Coronary artery (tissue), 2 donors: ENCODE data around the gene MSI2.

Source experiments
- DNase-seq: peaks from one replicate; pipeline ENCODE4 v3.0.0-alpha.2; 2017; ENCODE audit warnings: low spot score
- H3K27ac ChIP-seq, 2 donors: fragments of 200-600 bp; sonication (generic); one replicate each; pipeline ENCODE4 v1.5.1; 2016 to 2019
- H3K4me3 ChIP-seq: fragments of 200-600 bp; sonication (generic); 2 replicates; pipeline ENCODE4 v1.5.1; 2016; ENCODE audit warnings: mild to moderate bottlenecking, moderate library complexity
- CTCF ChIP-seq: fragments of 200-600 bp; sonication (generic); IDR thresholded peaks from one replicate; pipeline ENCODE4 v1.5.1; 2019; ENCODE audit warnings: antibody characterized with exemption

Gene MSI2

GRCh38 chr17:57466017-57466471 is 209.7 kb downstream of the MSI2 start:
- no peak overlapping the region for H3K27ac ChIP-seq
- no peak overlapping the region for H3K4me3 ChIP-seq
- no peak for TF ChIP-seq CTCF
- DNase-seq: no peak

DNA sequence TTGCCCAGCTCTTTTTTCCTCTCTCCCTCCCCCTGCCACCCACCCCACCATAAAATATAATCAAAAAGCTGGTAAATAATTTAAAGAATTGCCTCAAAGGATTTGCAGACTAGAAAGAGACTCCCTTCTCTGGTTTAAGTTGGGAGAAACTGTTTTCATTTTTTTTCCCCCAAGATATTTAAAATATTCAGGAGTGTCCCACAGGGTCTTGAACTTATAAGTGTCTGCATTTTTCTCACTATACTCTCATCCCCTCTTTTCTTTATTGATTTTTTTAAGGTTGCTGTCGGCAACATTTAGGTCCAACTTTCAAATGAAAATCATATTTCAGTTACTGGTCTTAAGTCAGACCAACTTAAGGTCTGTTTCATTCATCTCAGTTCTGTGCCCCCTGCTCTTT is 210.2 kb downstream of the MSI2 start:
- TF ChIP-seq CTCF: no peak
- no peak overlapping the region for H3K4me3 ChIP-seq
- H3K27ac ChIP-seq: no peak overlapping the region
- no peak for DNase-seq

- Histone ChIP-seq H3K27ac (no peak overlapping the region), H3K4me3 (no peak overlapping the region)
- no peak for DNase-seq
- no peak for TF ChIP-seq CTCF
Measured at GRCh38 chr17:57467226-57467625, 210.9 kb downstream of the MSI2 start.

DNA sequence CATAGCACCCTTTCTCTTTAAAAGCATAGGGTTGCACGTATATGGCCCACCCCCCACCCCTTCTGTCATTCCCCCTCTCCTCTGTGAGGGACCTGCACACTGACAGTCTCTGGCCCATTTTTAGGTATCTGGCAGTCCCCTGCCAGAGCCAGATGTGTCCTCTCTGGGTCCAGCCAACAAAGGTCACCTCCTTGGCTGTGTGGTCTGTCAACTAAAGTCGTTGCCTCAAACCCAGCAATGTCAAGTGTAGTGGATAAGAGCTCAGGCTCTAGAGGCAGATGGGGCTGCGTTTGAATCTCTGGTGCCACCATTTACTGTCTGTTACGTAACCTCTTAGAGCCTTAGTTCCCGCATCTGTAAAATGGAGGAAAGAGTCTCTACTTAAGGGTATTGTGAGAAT is 211.5 kb downstream of the MSI2 start:
- H3K27ac ChIP-seq: no peak overlapping the region
- DNase-seq: no peak
- no peak for TF ChIP-seq CTCF
- H3K4me3 ChIP-seq: no peak overlapping the region

DNA sequence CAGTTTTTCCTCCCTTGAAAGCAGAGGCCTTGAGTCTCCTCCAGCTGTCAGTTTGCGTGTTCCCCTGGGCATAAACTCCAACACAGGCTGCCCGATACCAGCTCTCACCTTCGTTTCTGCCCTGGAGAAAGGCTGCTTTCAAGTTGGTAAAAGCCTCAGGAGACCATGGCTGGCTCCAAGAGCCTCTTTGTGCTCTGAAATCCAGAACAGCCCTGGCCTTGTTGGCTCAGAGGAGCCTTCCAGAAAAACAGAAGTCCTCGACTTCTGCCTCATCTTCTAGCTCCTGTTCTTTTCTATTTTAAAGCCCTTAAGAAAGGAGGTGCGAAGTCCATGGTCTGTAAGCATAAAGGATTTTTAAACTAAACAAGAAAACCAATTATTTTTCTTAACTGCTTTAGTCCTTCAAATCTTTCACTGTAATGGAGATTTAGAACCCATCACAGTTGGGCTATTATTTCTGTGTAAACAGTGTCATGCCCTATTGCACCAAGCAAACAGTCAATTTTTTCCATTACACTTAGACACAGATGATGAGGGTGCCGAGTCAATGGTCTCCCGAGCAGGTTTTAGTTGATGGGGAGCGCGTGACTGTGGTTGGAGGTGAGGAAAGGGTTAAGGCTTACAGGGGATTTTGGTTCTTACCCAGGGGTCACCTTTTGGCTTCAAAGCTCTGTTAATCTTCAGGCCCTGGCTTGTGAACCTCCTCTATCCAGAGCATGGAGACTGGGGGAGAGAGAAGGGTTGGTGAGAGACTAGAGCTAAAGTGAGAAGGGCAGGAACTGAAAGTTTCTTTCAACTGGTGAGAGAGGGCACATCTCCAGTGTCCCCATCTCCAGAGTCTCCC is 212.8 kb downstream of the MSI2 start:
- no peak for DNase-seq

GRCh38 chr17:57470906-57471305 is 214.6 kb downstream of the MSI2 start:
- DNase-seq: no peak
- no peak for TF ChIP-seq CTCF
- no peak overlapping the region for H3K4me3 ChIP-seq
- no peak overlapping the region for H3K27ac ChIP-seq

More for the DNA sequence above, 212.8 kb downstream of the MSI2 start:
- Histone ChIP-seq H3K27ac (no peak overlapping the region), H3K4me3 (no peak overlapping the region)
- no peak for TF ChIP-seq CTCF

DNA sequence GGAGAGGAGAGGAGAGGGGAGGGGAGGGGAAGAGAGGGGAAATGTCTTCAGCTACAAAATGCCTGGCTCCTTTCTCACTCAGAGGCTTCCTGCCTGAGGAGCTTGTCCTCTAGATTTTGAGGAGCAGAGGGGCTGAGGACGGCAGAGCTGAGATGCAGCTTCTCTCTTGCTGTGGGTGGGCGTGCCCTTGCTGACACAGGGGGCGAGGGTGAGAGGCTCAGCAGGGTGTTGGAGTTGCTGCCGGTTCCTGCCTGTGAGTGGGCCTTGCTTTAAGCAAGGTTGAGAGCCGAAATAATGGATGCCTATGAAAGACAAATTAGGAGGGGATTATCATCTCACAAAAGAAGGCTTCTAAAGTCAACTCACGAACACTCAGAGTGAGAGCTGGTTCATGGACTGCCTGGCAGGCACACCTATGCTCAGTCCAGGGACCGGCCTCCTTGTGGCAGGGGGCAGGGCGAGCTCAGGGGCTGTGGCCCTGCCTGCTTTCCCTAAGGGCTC is 215.6 kb downstream of the MSI2 start:
- no peak for TF ChIP-seq CTCF
- no peak overlapping the region for H3K27ac ChIP-seq

More for the DNA sequence above, 215.6 kb downstream of the MSI2 start:
- no peak for DNase-seq
- H3K4me3 ChIP-seq: no peak overlapping the region
